H9 (cell line): Measurements from ENCODE around the gene BSN. TPM values are rescaled to one million over a fixed set of nuclear protein-coding genes. Genes with fewer than 3 reads are reported as not detected.
A peak's percentile ranks its signal among the peaks of the same experiment; 100 is the strongest.

Source experiments
- DNase-seq: peaks from one replicate; pipeline ENCODE4 v3.0.0-alpha.2; 2017
- H2AFZ ChIP-seq: one replicate; pipeline ENCODE4 v1.6.1; 2013; ENCODE audit warnings: mild to moderate bottlenecking, low read length, control low read depth, moderate library complexity
- H2AK5ac ChIP-seq: 2 replicates; pipeline ENCODE4 v1.6.1; 2013; ENCODE audit warnings: low read length, control low read depth, mixed read lengths; ENCODE audit not compliant: insufficient read length
- H2BK120ac ChIP-seq: one replicate; pipeline ENCODE4 v1.6.1; 2013; ENCODE audit warnings: low read depth, mild to moderate bottlenecking, low read length, control low read depth, inconsistent platforms; ENCODE audit not compliant: poor library complexity, severe bottlenecking
- H2BK12ac ChIP-seq: 2 replicates; pipeline ENCODE4 v1.6.1; 2013; ENCODE audit warnings: low read length, control low read depth, mixed read lengths, low read depth; ENCODE audit not compliant: insufficient read length
- H2BK15ac ChIP-seq: 2 replicates; pipeline ENCODE4 v1.6.1; 2013; ENCODE audit warnings: low read depth, low read length, control low read depth
- H2BK20ac ChIP-seq: one replicate; pipeline ENCODE4 v1.6.1; 2013; ENCODE audit warnings: low read depth, mild to moderate bottlenecking, low read length, control low read depth, inconsistent platforms; ENCODE audit not compliant: poor library complexity, severe bottlenecking
- H2BK5ac ChIP-seq: 2 replicates; pipeline ENCODE4 v1.6.1; 2013; ENCODE audit warnings: low read length, control low read depth, mixed read lengths; ENCODE audit not compliant: insufficient read length
- H3K14ac ChIP-seq: 2 replicates; pipeline ENCODE4 v1.6.1; 2013; ENCODE audit warnings: low read length, control low read depth; ENCODE audit not compliant: insufficient read depth
- H3K18ac ChIP-seq: 2 replicates; pipeline ENCODE4 v1.6.1; 2013; ENCODE audit warnings: low read depth, mild to moderate bottlenecking, mixed read lengths, low read length, control low read depth; ENCODE audit not compliant: insufficient read length
- H3K23ac ChIP-seq: 2 replicates; pipeline ENCODE4 v1.6.1; 2013; ENCODE audit warnings: low read length, control low read depth, mixed read lengths, low read depth; ENCODE audit not compliant: insufficient read length
- H3K23me2 ChIP-seq: 2 replicates; pipeline ENCODE4 v1.6.1; 2013; ENCODE audit warnings: low read depth, mild to moderate bottlenecking, mixed read lengths, low read length, control low read depth; ENCODE audit not compliant: insufficient read length, poor library complexity, severe bottlenecking
- H3K27ac ChIP-seq: 2 replicates; pipeline ENCODE4 v1.5.1; 2013; ENCODE audit warnings: low read length, control low read depth, mixed read lengths, low read depth; ENCODE audit not compliant: insufficient read length
- H3K27me3 ChIP-seq: 2 replicates; pipeline ENCODE4 v1.6.1; 2013; ENCODE audit warnings: low read length, control low read depth, inconsistent platforms; ENCODE audit not compliant: insufficient read depth
- H3K4ac ChIP-seq: 2 replicates; pipeline ENCODE4 v1.6.1; 2013; ENCODE audit warnings: low read depth, mild to moderate bottlenecking, control low read depth, inconsistent platforms, low read length, moderate library complexity
- H3K4me1 ChIP-seq: 2 replicates; pipeline ENCODE4 v1.6.1; 2013; ENCODE audit warnings: low read length, control low read depth, inconsistent platforms; ENCODE audit not compliant: insufficient read depth
- H3K4me2 ChIP-seq: 2 replicates; pipeline ENCODE4 v1.6.1; 2013; ENCODE audit warnings: low read length, control low read depth, mixed read lengths; ENCODE audit not compliant: insufficient read length, insufficient read depth
- H3K56ac ChIP-seq: 2 replicates; pipeline ENCODE4 v1.6.1; 2013; ENCODE audit warnings: low read depth, mild to moderate bottlenecking, mixed read lengths, low read length, control low read depth; ENCODE audit not compliant: insufficient read length
- H3K79me1 ChIP-seq: 2 replicates; pipeline ENCODE4 v1.6.1; 2013; ENCODE audit warnings: low read depth, mild to moderate bottlenecking, moderate library complexity, low read length, control low read depth, inconsistent platforms; ENCODE audit not compliant: insufficient read depth, poor library complexity, severe bottlenecking
- H3K79me2 ChIP-seq: 2 replicates; pipeline ENCODE4 v1.6.1; 2013; ENCODE audit warnings: low read length, control low read depth, inconsistent platforms; ENCODE audit not compliant: insufficient read depth
- H3K9ac ChIP-seq: 2 replicates; pipeline ENCODE4 v1.6.1; 2013; ENCODE audit warnings: low read length, control low read depth, mixed read lengths; ENCODE audit not compliant: insufficient read length; ENCODE audit errors: extremely low read depth
- H3K9me3 ChIP-seq: one replicate; pipeline ENCODE4 v1.6.1; 2013; ENCODE audit warnings: low read depth, low read length, inconsistent platforms; ENCODE audit not compliant: control insufficient read depth
- H3T11ph ChIP-seq: one replicate; pipeline ENCODE4 v1.6.1; 2013; ENCODE audit warnings: mild to moderate bottlenecking, low read length, control low read depth, inconsistent platforms
- H4K20me1 ChIP-seq: one replicate; pipeline ENCODE4 v1.6.1; 2013; ENCODE audit not compliant: control insufficient read depth, insufficient read length, insufficient read depth
- H4K5ac ChIP-seq: 2 replicates; pipeline ENCODE4 v1.6.1; 2013; ENCODE audit warnings: low read depth, mild to moderate bottlenecking, mixed read lengths, low read length, control low read depth; ENCODE audit not compliant: insufficient read length
- H4K8ac ChIP-seq: replicated peaks from 2 replicates; pipeline ENCODE4 v1.6.1; 2013; ENCODE audit warnings: low read length, control low read depth, mixed read lengths, low read depth; ENCODE audit not compliant: insufficient read length
- H4K91ac ChIP-seq: 2 replicates; pipeline ENCODE4 v1.6.1; 2013; ENCODE audit warnings: low read depth, mild to moderate bottlenecking, moderate library complexity, mixed read lengths, low read length, control low read depth; ENCODE audit not compliant: insufficient read length
- H3K27ac Mint-ChIP-seq, 3 experiments: 2 replicates in 2 of 3; 3 replicates in 1 of 3; pipeline ENCODE4 v1.8.0; 2020 to 2021; ENCODE audit warnings: mixed read lengths in 3 of 3, mild to moderate bottlenecking in 1 of 3, moderate library complexity in 1 of 3
- H3K27me3 Mint-ChIP-seq: 2 replicates; pipeline ENCODE4 v1.8.0; 2021; ENCODE audit warnings: low read depth, mild to moderate bottlenecking, moderate library complexity, mixed read lengths
- H3K36me3 Mint-ChIP-seq, 3 experiments: 2 replicates in 2 of 3; 3 replicates in 1 of 3; pipeline ENCODE4 v1.8.0; 2020 to 2021; ENCODE audit warnings: low read depth in 3 of 3, mixed read lengths in 3 of 3; ENCODE audit not compliant: insufficient read depth in 1 of 3
- H3K4me1 Mint-ChIP-seq, 2 experiments: 2 replicates each; pipeline ENCODE4 v1.8.0; 2020; ENCODE audit warnings: mixed read lengths in 2 of 2
- H3K4me3 Mint-ChIP-seq, 2 experiments: 2 replicates in 1 of 2; 3 replicates in 1 of 2; pipeline ENCODE4 v1.8.0; 2020 to 2021; ENCODE audit warnings: mild to moderate bottlenecking in 2 of 2, mixed read lengths in 2 of 2, moderate library complexity in 1 of 2
- H3K9me3 Mint-ChIP-seq, 2 experiments: 2 replicates in 1 of 2; 3 replicates in 1 of 2; pipeline ENCODE4 v1.8.0; 2020; ENCODE audit warnings: mild to moderate bottlenecking in 2 of 2, mixed read lengths in 2 of 2, moderate library complexity in 1 of 2
- WGBS: extraction: QIAGEN DNeasy Blood & Tissue Kit; methylation state at CpG from one replicate; pipeline ENCODE4 v1.1.7; 2013; ENCODE audit warnings: missing lambda C conversion rate, low lambda C conversion rate, mixed read lengths; ENCODE audit not compliant: insufficient read length; ENCODE audit errors: extremely low coverage; 5-methylcytosine and 5-hydroxymethylcytosine counted together
- total RNA-seq: library from RNA; stranded (reverse); gene quantifications from 2 replicates; pipeline ENCODE4 v1.2.1, GENCODE V29; 2021
- TF ChIP-seq, protein P1 (sequence below): fragments of 200-600 bp; sonication (generic); conservative IDR thresholded peaks from 3 replicates; pipeline ENCODE4 v1.8.0; 2021; ENCODE audit warnings: antibody characterized with exemption, mild to moderate bottlenecking

BSN gene
- total RNA-seq, 1 experiment from 2014 or later = 2.4 TPM

DNA sequence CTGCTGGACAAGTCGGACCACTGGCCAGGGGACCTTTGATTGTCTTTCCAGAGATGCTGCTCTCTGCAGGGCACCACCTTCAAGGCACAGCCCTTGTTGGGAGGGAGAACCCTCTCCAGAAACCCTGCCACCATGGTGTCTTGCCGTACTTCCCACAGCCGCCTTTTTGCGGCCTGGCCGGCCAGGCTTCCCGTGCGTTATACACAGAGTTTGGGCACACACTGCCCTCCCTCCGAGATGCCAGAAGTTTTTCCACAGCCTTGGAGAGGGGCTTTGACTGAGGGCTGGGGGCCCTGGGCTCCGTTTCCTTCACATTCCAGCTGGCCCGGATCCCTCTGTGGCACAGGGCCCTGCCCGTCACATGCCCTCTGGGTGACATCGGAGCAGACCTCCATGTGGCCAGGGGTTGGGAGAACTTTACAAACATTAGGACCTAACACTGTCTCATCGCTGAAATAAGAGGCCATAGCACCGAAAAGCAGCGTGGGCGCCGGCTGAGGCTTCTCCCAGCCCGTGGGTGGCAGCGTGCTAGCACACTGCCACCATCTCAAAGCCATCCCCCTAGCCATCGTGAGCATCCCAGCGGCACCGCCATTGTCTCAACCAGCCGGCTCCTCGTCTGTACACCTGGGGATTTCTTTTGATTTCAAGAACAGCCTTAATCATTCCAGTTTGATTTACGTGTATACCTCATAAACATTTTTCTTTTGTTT is 113.6 kb downstream of the BSN start:
- Histone ChIP-seq H4K20me1 (no peaks in the 10 kb centered on the region), H2BK20ac (no peak overlapping the region), H3K4ac (no peak overlapping the region), H3K4me1 (no peaks in the 10 kb centered on the region; the same call in 1 of the 2 replicates), H2BK120ac (no peak overlapping the region), H2BK5ac (no peak overlapping the region), H3K9ac (no peak overlapping the region), H4K91ac (no peak overlapping the region), H3K79me2 (no peaks in the 10 kb centered on the region), H3K27ac (no peak overlapping the region), H3K23ac (no peak overlapping the region), H3K79me1 (no peaks in the 10 kb centered on the region), H3K18ac (no peak overlapping the region), H3K27me3 (no peaks in the 10 kb centered on the region), H2BK12ac (no peak overlapping the region), H3T11ph (no peak overlapping the region), H2AFZ (no peak overlapping the region), H4K5ac (no peak overlapping the region), H3K4me2 (no peak overlapping the region), H4K8ac (no peak overlapping the region), H3K14ac (no peak overlapping the region), H2BK15ac (no peak overlapping the region), H3K9me3 (no peaks in the 10 kb centered on the region), H2AK5ac (no peak overlapping the region), H3K23me2 (no peaks in the 10 kb centered on the region), H3K56ac (no peak overlapping the region)
- H3K36me3 Mint-ChIP-seq = no peaks in the 10 kb centered on the region; a peak in 1 of 7 replicates
- H3K9me3 Mint-ChIP-seq = no peaks in the 10 kb centered on the region
- no CpG with 5 or more reads among the region's 25 CpGs for WGBS
- H3K27ac Mint-ChIP-seq = peak overlapping the region in 2 of 3 experiments; percentile 6 to 79; a peak in 2 of 7 replicates
- H3K4me3 Mint-ChIP-seq = no peak overlapping the region
- no peak for DNase-seq
- TF ChIP-seq, protein P1, sequence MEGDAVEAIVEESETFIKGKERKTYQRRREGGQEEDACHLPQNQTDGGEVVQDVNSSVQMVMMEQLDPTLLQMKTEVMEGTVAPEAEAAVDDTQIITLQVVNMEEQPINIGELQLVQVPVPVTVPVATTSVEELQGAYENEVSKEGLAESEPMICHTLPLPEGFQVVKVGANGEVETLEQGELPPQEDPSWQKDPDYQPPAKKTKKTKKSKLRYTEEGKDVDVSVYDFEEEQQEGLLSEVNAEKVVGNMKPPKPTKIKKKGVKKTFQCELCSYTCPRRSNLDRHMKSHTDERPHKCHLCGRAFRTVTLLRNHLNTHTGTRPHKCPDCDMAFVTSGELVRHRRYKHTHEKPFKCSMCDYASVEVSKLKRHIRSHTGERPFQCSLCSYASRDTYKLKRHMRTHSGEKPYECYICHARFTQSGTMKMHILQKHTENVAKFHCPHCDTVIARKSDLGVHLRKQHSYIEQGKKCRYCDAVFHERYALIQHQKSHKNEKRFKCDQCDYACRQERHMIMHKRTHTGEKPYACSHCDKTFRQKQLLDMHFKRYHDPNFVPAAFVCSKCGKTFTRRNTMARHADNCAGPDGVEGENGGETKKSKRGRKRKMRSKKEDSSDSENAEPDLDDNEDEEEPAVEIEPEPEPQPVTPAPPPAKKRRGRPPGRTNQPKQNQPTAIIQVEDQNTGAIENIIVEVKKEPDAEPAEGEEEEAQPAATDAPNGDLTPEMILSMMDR = no peak
- peaks cover 23 to 31% of the 10 kb centered on the region in 2 experiments for H3K4me1 Mint-ChIP-seq
- no peaks in the 10 kb centered on the region; the same call in 1 of the 2 replicates for H3K27me3 Mint-ChIP-seq
